HCT116 (cell line): Measurements from ENCODE around the gene FIBP. TPM values are rescaled to one million over a fixed set of nuclear protein-coding genes. Genes with fewer than 3 reads are reported as not detected.

Experiments used
- ATAC-seq: fragments of 200-7000 bp; cut with Tn5 transposase; 2 replicates; pipeline ENCODE4 v1.9.1; 2020; ENCODE audit warnings: mild to moderate bottlenecking, moderate library complexity
- BruUV-seq: library from RNA; stranded (reverse); fragments of 400-500 nt; replicated peaks from 2 replicates; lab custom pipeline; 2021; lab: Mats Ljungman, UMichigan
- CTCF ChIA-PET: fragments of 300-600 bp; sonication (Branson Sonifier 250); formaldehyde crosslinking; loops from one replicate; lab custom pipeline; 2021; ENCODE audit warnings: antibody characterized with exemption; lab: Charles Lee
- POLR2A ChIA-PET: fragments of 300-600, 350-600 bp; sonication (Branson Sonifier 250); formaldehyde crosslinking; loops from one replicate; lab custom pipeline; 2021; ENCODE audit warnings: antibody characterized with exemption; lab: Charles Lee
- RAD21 ChIA-PET, 2 experiments: fragments of 300-600 bp; sonication (Branson Sonifier 250); formaldehyde crosslinking; loops; one replicate each; lab custom pipeline; 2023; ENCODE audit warnings: low total read pairs in 2 of 2; ENCODE audit not compliant: uncharacterized antibody in 2 of 2, unreplicated experiment in 2 of 2, low non-redundant PET in 1 of 2; lab: Charles Lee
- DNase-seq: peaks from one replicate; pipeline ENCODE4 v3.0.0-alpha.2; 2010; ENCODE audit warnings: low read depth, low spot score
- H2AFZ ChIP-seq: fragments of 200-600 bp; shearing (Covaris generic), sonication (generic); 2 replicates; pipeline ENCODE4 v1.6.1; 2017; ENCODE audit warnings: low read depth, mixed run types, mixed read lengths, antibody characterized with exemption, low read length; ENCODE audit not compliant: poor library complexity, severe bottlenecking
- H3K27ac ChIP-seq: 2 replicates; pipeline ENCODE4 v1.5.1; 2012; ENCODE audit warnings: low read depth, low read length
- H3K27me3 ChIP-seq: fragments of 200-600 bp; sonication (generic); 2 replicates; pipeline ENCODE4 v1.6.1; 2016; ENCODE audit warnings: mixed run types, low read length, mixed read lengths; ENCODE audit not compliant: insufficient read depth
- H3K36me3 ChIP-seq, 2 experiments: fragments of 200-500 bp in 1 of 2; fragments of 200-600 bp in 1 of 2; sonication (Bioruptor generic) in 1 of 2; sonication (generic) in 1 of 2; 2 replicates each; pipeline versions ENCODE4 v1.5.1 to v1.6.1; 2014 to 2016; ENCODE audit warnings: low read length in 2 of 2, inconsistent platforms in 1 of 2, mixed read lengths in 1 of 2, mixed run types in 1 of 2; ENCODE audit not compliant: insufficient read depth in 2 of 2, control insufficient read depth in 1 of 2
- H3K4me1 ChIP-seq, 2 experiments: fragments of 200-600 bp in 1 of 2; sonication (generic) in 1 of 2; 2 replicates each; pipeline versions ENCODE4 v1.5.1 to v1.6.1; 2012 to 2017; ENCODE audit warnings: low read length in 2 of 2, inconsistent platforms in 1 of 2, mild to moderate bottlenecking in 1 of 2, mixed read lengths in 1 of 2, mixed run types in 1 of 2, moderate library complexity in 1 of 2; ENCODE audit not compliant: insufficient read depth in 2 of 2, control insufficient read depth in 1 of 2
- H3K4me2 ChIP-seq: fragments of 200-600 bp; sonication (generic); 2 replicates; pipeline ENCODE4 v1.6.1; 2017; ENCODE audit warnings: mixed run types, low read length, mixed read lengths
- H3K4me3 ChIP-seq, 2 experiments: fragments of 200-600 bp in 1 of 2; sonication (generic) in 1 of 2; replicated peaks in 1 of 2; 2 replicates each; pipeline ENCODE4 v1.5.1; 2011 to 2016; ENCODE audit warnings: low read length in 2 of 2, control low read depth in 1 of 2, low read depth in 1 of 2, mild to moderate bottlenecking in 1 of 2, mixed read lengths in 1 of 2, mixed run types in 1 of 2
- H3K79me2 ChIP-seq: fragments of 200-600 bp; sonication (generic); 2 replicates; pipeline ENCODE4 v1.6.1; 2017; ENCODE audit warnings: mild to moderate bottlenecking, mixed run types, low read length, moderate library complexity, mixed read lengths; ENCODE audit not compliant: insufficient read depth
- H3K9ac ChIP-seq: fragments of 200-600 bp; sonication (generic); 2 replicates; pipeline ENCODE4 v1.6.1; 2016; ENCODE audit warnings: low read length, mixed read lengths
- H3K9me2 ChIP-seq: fragments of 200-600 bp; sonication (generic), shearing (Covaris generic); 2 replicates; pipeline ENCODE4 v1.6.1; 2017; ENCODE audit warnings: mixed run types, mild to moderate bottlenecking, moderate library complexity; ENCODE audit not compliant: insufficient read depth
- H3K9me3 ChIP-seq, 2 experiments: fragments of 200-500 bp in 1 of 2; fragments of 200-600 bp in 1 of 2; sonication (Bioruptor generic) in 1 of 2; sonication (generic) in 1 of 2; 2 replicates each; pipeline ENCODE4 v1.6.1; 2014 to 2017; ENCODE audit warnings: low read length in 2 of 2, mixed read lengths in 2 of 2, inconsistent platforms in 1 of 2, low read depth in 1 of 2, mild to moderate bottlenecking in 1 of 2, mixed run types in 1 of 2, moderate library complexity in 1 of 2; ENCODE audit not compliant: control insufficient read depth in 1 of 2, insufficient read depth in 1 of 2
- H4K20me1 ChIP-seq: fragments of 200-600 bp; sonication (generic), shearing (Covaris generic); 2 replicates; pipeline ENCODE4 v1.6.1; 2017; ENCODE audit warnings: mixed run types, mild to moderate bottlenecking, moderate library complexity; ENCODE audit not compliant: insufficient read depth
- JUND ChIP-seq: IDR thresholded peaks from 2 replicates; pipeline ENCODE4 v1.6.1; 2012
- TCF7L2 ChIP-seq: IDR thresholded peaks from 2 replicates; pipeline ENCODE4 v1.7.0; 2011; ENCODE audit warnings: borderline replicate concordance, inconsistent platforms; ENCODE audit not compliant: insufficient read depth, insufficient read length; ENCODE audit errors: extremely low read depth
- ZFX ChIP-seq: fragments of 450-650 bp; IDR thresholded peaks from 2 replicates; pipeline ENCODE4 v1.6.1; 2017
- intact Hi-C: fragments of 100-400 bp; cut with micrococcal nuclease; formaldehyde crosslinking; loops from 2 replicates; pipeline ENCODE4 v1.10.0; 2022
- total RNA-seq: library from RNA; stranded (reverse); gene quantifications from one replicate; pipeline ENCODE4 v1.2.1, GENCODE V29; 2021; ENCODE audit not compliant: unreplicated experiment
- TF ChIP-seq, protein P1 (sequence below): IDR thresholded peaks from 2 replicates; pipeline ENCODE4 v1.6.1; 2011; ENCODE audit warnings: mild to moderate bottlenecking, low read length, moderate library complexity; ENCODE audit not compliant: insufficient replicate concordance; ENCODE audit errors: extremely low read depth

The FIBP gene
- total RNA-seq, 1 experiment from 2014 or later = 96.0 TPM

DNA sequence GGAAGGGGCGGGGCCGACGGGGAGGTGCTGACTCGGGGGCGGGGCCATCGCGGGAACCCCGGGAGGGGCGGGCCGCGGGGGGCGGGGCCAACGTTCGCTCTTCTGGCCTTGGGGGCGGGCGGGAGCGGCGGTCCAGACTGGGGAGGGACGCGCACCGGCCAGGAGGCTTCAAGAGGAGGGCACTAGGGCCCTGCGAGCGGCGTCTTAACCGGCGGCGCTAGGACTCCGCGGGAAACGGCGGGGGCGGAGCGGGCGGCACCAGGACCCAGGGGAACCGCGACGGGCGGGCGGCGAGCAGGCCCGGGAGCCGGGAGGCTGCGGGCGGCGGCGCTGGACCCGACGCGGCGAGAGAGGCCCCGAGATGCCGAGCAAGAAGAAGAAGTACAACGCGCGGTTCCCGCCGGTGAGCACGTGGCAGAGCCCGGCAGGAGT is 30.9 kb upstream of the FIBP start, which contains the start of gene DRAP1:
Gene DRAP1, plus strand, starts transcription at position 286 of the 432 bp plus-strand sequence. Its CDS starts 76 bp downstream, at position 362.
- no peak within 1 kb of the TSS for H2AFZ ChIP-seq
- peaks cover 39 to 53% of the 10 kb centered on the region in 2 experiments for H3K4me1 ChIP-seq

More for the DNA sequence above, 30.9 kb upstream of the FIBP start, which contains the start of gene DRAP1:
- Histone ChIP-seq H3K9me2 (no peaks in the 10 kb centered on the region), H3K27me3 (no peaks in the 10 kb centered on the region), H3K79me2 (peaks cover 44% of the 10 kb centered on the region), H3K4me2 (peak within 1 kb of the TSS; percentile 96)
- BruUV-seq = no TSS peak
- TF ChIP-seq, protein P1, sequence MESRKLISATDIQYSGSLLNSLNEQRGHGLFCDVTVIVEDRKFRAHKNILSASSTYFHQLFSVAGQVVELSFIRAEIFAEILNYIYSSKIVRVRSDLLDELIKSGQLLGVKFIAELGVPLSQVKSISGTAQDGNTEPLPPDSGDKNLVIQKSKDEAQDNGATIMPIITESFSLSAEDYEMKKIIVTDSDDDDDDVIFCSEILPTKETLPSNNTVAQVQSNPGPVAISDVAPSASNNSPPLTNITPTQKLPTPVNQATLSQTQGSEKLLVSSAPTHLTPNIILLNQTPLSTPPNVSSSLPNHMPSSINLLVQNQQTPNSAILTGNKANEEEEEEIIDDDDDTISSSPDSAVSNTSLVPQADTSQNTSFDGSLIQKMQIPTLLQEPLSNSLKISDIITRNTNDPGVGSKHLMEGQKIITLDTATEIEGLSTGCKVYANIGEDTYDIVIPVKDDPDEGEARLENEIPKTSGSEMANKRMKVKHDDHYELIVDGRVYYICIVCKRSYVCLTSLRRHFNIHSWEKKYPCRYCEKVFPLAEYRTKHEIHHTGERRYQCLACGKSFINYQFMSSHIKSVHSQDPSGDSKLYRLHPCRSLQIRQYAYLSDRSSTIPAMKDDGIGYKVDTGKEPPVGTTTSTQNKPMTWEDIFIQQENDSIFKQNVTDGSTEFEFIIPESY = peak; percentile 83
- peak; percentile 43 for TF ChIP-seq TCF7L2
- 0 out of 2 replicates have a peak, but pooled peaks have one; percentile 36 for TF ChIP-seq ZFX
- no peak for TF ChIP-seq JUND
- TF ChIP-seq, all 23 proteins: peak for 3
- H3K9ac ChIP-seq = peak within 1 kb of the TSS; percentile 99
- RAD21 ChIA-PET = no interaction called here
- POLR2A ChIA-PET = interaction anchor here (0.6 kb wide), 1 partner anchor 29 kb away, joined by 3 read pairs; the partner anchor contains the start of gene CCDC85B
- no peaks in the 10 kb centered on the region for H3K9me3 ChIP-seq
- H3K27ac ChIP-seq = peak within 1 kb of the TSS; percentile 95
- no peaks in the 10 kb centered on the region for H4K20me1 ChIP-seq
- intact Hi-C loops = no loop called here
- peak within 1 kb of the TSS; percentile 94 to 95 for H3K4me3 ChIP-seq
- ATAC-seq = peak; percentile 75
- H3K36me3 ChIP-seq = peaks cover 5 to 27% of the 10 kb centered on the region in 2 experiments; a peak in 3 of 4 replicates
- peak; percentile 92 for DNase-seq
- CTCF ChIA-PET = no interaction called here
